HG02763 (cell line): ENCODE measurements around the gene PPA1.
"Not testable (repeated sequence)": the region's sequence is repeated elsewhere in the genome, so short reads cannot be mapped to it uniquely, and the experiment has no call there.

Experiments used
- ATAC-seq: cut with Tn5 transposase; IDR thresholded peaks from one replicate; pipeline ENCODE4 v1.9.1; 2021; ENCODE audit warnings: mild to moderate bottlenecking, moderate library complexity; ENCODE audit not compliant: unreplicated experiment

The PPA1 gene

GRCh38 chr10:70222340-70222794 lies 10.9 kb downstream of the PPA1 start:
- no peak for ATAC-seq

- no peak for ATAC-seq
Observed at GRCh38 chr10:70221030-70221429, 12.2 kb downstream of the PPA1 start.

GRCh38 chr10:70212879-70213278 lies 20.4 kb downstream of the PPA1 start:
- no peak for ATAC-seq

GRCh38 chr10:70212277-70212676 lies 21.0 kb downstream of the PPA1 start:
- no peak for ATAC-seq

- ATAC-seq, result no peak
Observed at GRCh38 chr10:70206762-70207161, 26.5 kb downstream of the PPA1 start.

- no peak for ATAC-seq
Observed at GRCh38 chr10:70201105-70201504, 32.1 kb downstream of the PPA1 start.

GRCh38 chr10:70198696-70199466 lies 34.3 kb downstream of the PPA1 start:
- no peak for ATAC-seq

GRCh38 chr10:70197235-70197945 lies 35.8 kb downstream of the PPA1 start:
- ATAC-seq, result no peak

- no peak for ATAC-seq
Observed at GRCh38 chr10:70193391-70193844, 39.8 kb downstream of the PPA1 start.

- no peak for ATAC-seq
Observed at GRCh38 chr10:70192326-70192968, 40.8 kb downstream of the PPA1 start.

- no peak for ATAC-seq
Observed at GRCh38 chr10:70191972-70192305, 41.3 kb downstream of the PPA1 start.

GRCh38 chr10:70191161-70191971 lies 41.9 kb downstream of the PPA1 start:
- no peak for ATAC-seq

GRCh38 chr10:70190581-70190980 lies 42.6 kb downstream of the PPA1 start:
- ATAC-seq, result no peak

- ATAC-seq, result no peak
Observed at GRCh38 chr10:70190102-70190501, 43.1 kb downstream of the PPA1 start.

GRCh38 chr10:70188768-70189167 lies 44.5 kb downstream of the PPA1 start:
- ATAC-seq, result no peak

- ATAC-seq, result no peak
Observed at GRCh38 chr10:70186571-70186970, 46.7 kb downstream of the PPA1 start.

GRCh38 chr10:70186090-70186489 lies 47.1 kb downstream of the PPA1 start:
- no peak for ATAC-seq

- no peak for ATAC-seq
Observed at GRCh38 chr10:70183304-70183703, 49.9 kb downstream of the PPA1 start.

GRCh38 chr10:70179209-70179608 lies 54.0 kb downstream of the PPA1 start:
- not testable (repeated sequence) for ATAC-seq

GRCh38 chr10:70178139-70178725 lies 55.0 kb downstream of the PPA1 start:
- no peak for ATAC-seq

- ATAC-seq, result no peak
Observed at GRCh38 chr10:70176441-70176840, 56.8 kb downstream of the PPA1 start.
